ENCODE results near the gene CYB561A3. TPM values are rescaled to one million over a fixed set of nuclear protein-coding genes. Genes with fewer than 3 reads are reported as not detected.

The CYB561A3 gene
- total and polyA plus RNA-seq, 2 of the 13 experiments (the other 11 are each of a cell fraction or from before 2014, with no cell fraction given) = 11.4 to 14.9 TPM

DNA sequence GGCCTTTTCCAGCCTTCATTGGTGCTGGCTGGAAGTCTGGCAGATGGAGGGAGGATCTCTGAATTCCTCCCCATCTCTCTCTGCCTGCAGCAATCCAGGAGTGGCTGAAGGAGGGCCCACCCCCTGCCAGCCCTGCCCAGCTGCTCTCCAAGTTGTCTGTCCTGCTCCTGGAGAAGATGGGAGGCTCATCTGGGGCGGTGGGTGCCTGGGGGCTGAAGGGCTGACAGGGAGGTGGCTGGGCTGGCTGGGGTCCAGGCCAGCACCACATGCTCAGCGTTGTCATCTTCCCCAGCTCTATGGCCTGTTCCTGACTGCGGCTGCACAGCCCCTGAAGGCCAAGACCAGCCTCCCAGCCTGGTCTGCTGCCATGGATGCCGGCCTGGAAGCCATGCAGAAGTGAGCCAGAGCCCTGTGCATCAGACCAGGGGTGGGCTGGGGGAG, 16.5 kb downstream of the CYB561A3 start:
- TF ChIP-seq AGO2 (optimal IDR thresholded peaks at IDR 0.05; ENCODE audit: low read depth, low read length) = peak; percentile 78
- 0 out of 2 replicates have a peak, but pooled peaks have one; percentile 18 for TF ChIP-seq PAF1 (CRISPR knock-in tag; IDR thresholded peaks at IDR 0.05)
- peak; percentile 59; the same call in 1 of the 2 replicates for TF ChIP-seq RBFOX2 (IDR thresholded peaks at IDR 0.05; ENCODE audit: low read depth, low read length)
- TF ChIP-seq TSC22D2 (CRISPR knock-in tag; IDR thresholded peaks at IDR 0.05; ENCODE audit: borderline replicate concordance) = no peak
- Histone ChIP-seq H3K4me2 (ENCODE audit: low read depth, low read length) (no peak overlapping the region), H2AFZ (ENCODE audit: low read length) (no peak overlapping the region), H3K79me2 (ENCODE audit: insufficient read depth, low read length) (no peaks in the 10 kb centered on the region), H3K4me3 (replicated peaks in 1 of 3; ENCODE audit: insufficient read depth in 1 of 3, low read depth in 2 of 3, low read length in 3 of 3) (no peak overlapping the region), H3K27me3 (ENCODE audit: control insufficient read depth in 1 of 2, insufficient read depth in 2 of 2, low read length in 2 of 2) (no peaks in the 10 kb centered on the region), H4K20me1 (ENCODE audit: insufficient read depth, low read length) (peaks cover 7% of the 10 kb centered on the region; the same call in 1 of the 2 replicates), H3K4me1 (ENCODE audit: insufficient read depth, low read length) (no peaks in the 10 kb centered on the region), H3K9ac (ENCODE audit: insufficient read depth, low read depth, low read length) (no peak overlapping the region), H3K36me3 (replicated peaks in 1 of 2; ENCODE audit: control insufficient read depth in 1 of 2, insufficient read depth in 2 of 2, low read length in 2 of 2) (peaks cover 45 to 66% of the 10 kb centered on the region in 2 experiments), H3K9me3 (ENCODE audit: low read length) (no peaks in the 10 kb centered on the region), H3K27ac (ENCODE audit: extremely low read length, insufficient read depth, low read length) (no peak overlapping the region)
- ATAC-seq (no peak), DNase-seq (ENCODE audit: low spot score) (no peak), FAIRE-seq (no peak)
- ChIA-PET POLR2A (interaction anchor here (1.0 to 1.1 kb wide), 2 partner anchors 9 to 11 kb away, joined by 3 read pairs; no protein-coding TSS in a partner anchor), CTCF (ENCODE audit: low intra/inter-chr PET ratio, low total read pairs) (no interaction called here)
- intact Hi-C loops (cut with micrococcal nuclease; ENCODE audit: unreplicated experiment) (no loop called here), in situ Hi-C loops (cut with HindIII; ENCODE audit: extremely low pct_ligation_motif_present, low pct_unique_long_range_greater_than_20kb) (no loop called here)
- BruUV-seq (replicated peaks) = no TSS peak
- no CpG with 5 or more reads among the region's 4 CpGs for WGBS (ENCODE audit: low lambda C conversion rate)

DNA sequence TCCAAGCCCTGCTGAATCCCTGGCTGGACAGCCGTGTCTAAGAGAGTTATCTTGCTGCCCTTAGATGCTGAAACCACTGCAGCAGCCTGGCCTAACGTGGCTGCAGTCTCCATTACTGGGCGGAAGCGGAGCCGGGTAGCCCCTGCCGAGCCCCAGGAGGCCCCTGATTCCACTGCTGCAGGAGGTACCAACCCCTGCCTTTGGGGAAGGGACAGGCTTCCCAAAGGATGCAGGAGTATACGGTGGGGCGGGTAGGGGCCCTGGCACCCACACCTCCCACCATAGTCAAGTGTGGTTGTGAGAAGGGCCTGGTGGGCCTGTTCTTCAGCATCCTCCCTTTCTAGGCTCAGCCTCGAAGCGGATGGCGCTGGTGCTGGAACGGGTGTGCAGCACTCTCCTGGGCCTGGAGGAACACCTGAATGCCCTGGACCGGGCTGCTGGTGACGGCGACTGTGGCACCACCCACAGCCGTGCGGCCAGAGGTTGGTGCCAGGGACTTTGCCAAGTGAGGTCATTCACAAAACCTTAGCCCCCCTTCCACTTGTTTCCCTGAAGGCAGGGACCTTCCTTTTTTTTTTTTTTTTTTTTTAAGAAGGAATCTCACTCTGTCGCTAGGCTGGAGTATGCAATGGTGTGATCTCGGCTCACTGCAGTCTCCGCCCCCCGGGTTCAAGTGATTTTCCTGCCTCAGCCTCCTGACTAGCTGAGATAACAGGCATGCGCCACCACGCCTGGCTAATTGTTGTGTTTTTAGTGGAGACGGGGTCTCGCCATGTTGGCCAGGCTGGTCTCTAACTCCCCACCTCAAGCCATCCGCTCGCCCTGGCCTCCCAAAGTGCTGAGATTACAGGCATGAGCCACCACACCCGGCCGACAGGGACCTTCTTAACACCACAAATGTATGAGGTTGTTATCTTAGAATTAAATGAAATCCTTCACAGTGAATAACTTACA, 17.6 kb downstream of the CYB561A3 start:
- intact Hi-C loops (cut with micrococcal nuclease; ENCODE audit: unreplicated experiment) = no loop called here
- no TSS peak for BruUV-seq (replicated peaks)
- Histone ChIP-seq H3K79me2 (ENCODE audit: insufficient read depth, low read length) (no peaks in the 10 kb centered on the region), H3K9me3 (ENCODE audit: low read length) (no peaks in the 10 kb centered on the region), H3K27ac (ENCODE audit: extremely low read length, insufficient read depth, low read length) (no peak overlapping the region), H3K36me3 (replicated peaks in 1 of 2; ENCODE audit: control insufficient read depth in 1 of 2, insufficient read depth in 2 of 2, low read length in 2 of 2) (peaks cover 49 to 73% of the 10 kb centered on the region in 2 experiments), H3K27me3 (ENCODE audit: control insufficient read depth in 1 of 2, insufficient read depth in 2 of 2, low read length in 2 of 2) (no peaks in the 10 kb centered on the region), H3K9ac (ENCODE audit: insufficient read depth, low read depth, low read length) (no peak overlapping the region), H2AFZ (ENCODE audit: low read length) (no peak overlapping the region), H3K4me1 (ENCODE audit: insufficient read depth, low read length) (no peaks in the 10 kb centered on the region), H3K4me2 (ENCODE audit: low read depth, low read length) (no peak overlapping the region), H3K4me3 (replicated peaks in 1 of 3; ENCODE audit: insufficient read depth in 1 of 3, low read depth in 2 of 3, low read length in 3 of 3) (no peak overlapping the region), H4K20me1 (ENCODE audit: insufficient read depth, low read length) (peaks cover 7% of the 10 kb centered on the region; the same call in 1 of the 2 replicates)
- TF ChIP-seq U2AF2 (IDR thresholded peaks at IDR 0.05; ENCODE audit: low read depth, low read length) (no peak), POLR2AphosphoS5 (IDR thresholded peaks at IDR 0.05; ENCODE audit: low read depth, low read length) (peak; percentile 12; the same call in 1 of the 2 replicates), AGO2 (optimal IDR thresholded peaks at IDR 0.05; ENCODE audit: low read depth, low read length) (peak; percentile 57), HMGA1 (CRISPR knock-in tag; conservative IDR thresholded peaks at IDR 0.05) (no peak)
- TF ChIP-seq, protein P1, sequence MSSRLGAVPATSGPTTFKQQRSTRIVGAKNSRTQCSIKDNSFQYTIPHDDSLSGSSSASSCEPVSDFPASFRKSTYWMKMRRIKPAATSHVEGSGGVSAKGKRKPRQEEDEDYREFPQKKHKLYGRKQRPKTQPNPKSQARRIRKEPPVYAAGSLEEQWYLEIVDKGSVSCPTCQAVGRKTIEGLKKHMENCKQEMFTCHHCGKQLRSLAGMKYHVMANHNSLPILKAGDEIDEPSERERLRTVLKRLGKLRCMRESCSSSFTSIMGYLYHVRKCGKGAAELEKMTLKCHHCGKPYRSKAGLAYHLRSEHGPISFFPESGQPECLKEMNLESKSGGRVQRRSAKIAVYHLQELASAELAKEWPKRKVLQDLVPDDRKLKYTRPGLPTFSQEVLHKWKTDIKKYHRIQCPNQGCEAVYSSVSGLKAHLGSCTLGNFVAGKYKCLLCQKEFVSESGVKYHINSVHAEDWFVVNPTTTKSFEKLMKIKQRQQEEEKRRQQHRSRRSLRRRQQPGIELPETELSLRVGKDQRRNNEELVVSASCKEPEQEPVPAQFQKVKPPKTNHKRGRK (CRISPR knock-in tag; IDR thresholded peaks at IDR 0.05) = no peak
- ATAC-seq (no peak), FAIRE-seq (no peak), DNase-seq (ENCODE audit: low spot score) (no peak)
- ChIA-PET CTCF (ENCODE audit: low intra/inter-chr PET ratio, low total read pairs) (no interaction called here), POLR2A (no interaction called here)
- in situ Hi-C loops (cut with HindIII; ENCODE audit: extremely low pct_ligation_motif_present, low pct_unique_long_range_greater_than_20kb) = no loop called here
- 99% methylated on average over 21 of the region's 29 CpGs for WGBS (ENCODE audit: low lambda C conversion rate)

All from HepG2 (cell line).